HG03039 (cell line): ENCODE results near the gene IGFBP7.

Experiments
- ATAC-seq: cut with Tn5 transposase; IDR thresholded peaks from one replicate; pipeline ENCODE4 v1.9.1; 2021; ENCODE audit warnings: mild to moderate bottlenecking, moderate library complexity; ENCODE audit not compliant: unreplicated experiment

The IGFBP7 gene

GRCh38 chr4:57131849-57132742, 21.9 kb upstream of the IGFBP7 start:
- ATAC-seq = no peak

- ATAC-seq = no peak
Observed at GRCh38 chr4:57129477-57129876, 19.3 kb upstream of the IGFBP7 start.

- no peak for ATAC-seq
Observed at GRCh38 chr4:57127361-57127760, 17.2 kb upstream of the IGFBP7 start.

- ATAC-seq = no peak
Observed at GRCh38 chr4:57125996-57126395, 15.8 kb upstream of the IGFBP7 start.

- no peak for ATAC-seq
Observed at GRCh38 chr4:57124145-57124544, 14.0 kb upstream of the IGFBP7 start.

- ATAC-seq = no peak
Observed at GRCh38 chr4:57122959-57123358, 12.8 kb upstream of the IGFBP7 start.

- ATAC-seq = no peak
Observed at GRCh38 chr4:57119054-57119651, 9.0 kb upstream of the IGFBP7 start.

GRCh38 chr4:57117491-57117890, 7.3 kb upstream of the IGFBP7 start:
- no peak for ATAC-seq

- no peak for ATAC-seq
Observed at GRCh38 chr4:57116245-57116644, 6.1 kb upstream of the IGFBP7 start.

GRCh38 chr4:57114973-57115372, 4.8 kb upstream of the IGFBP7 start:
- ATAC-seq = no peak

GRCh38 chr4:57113870-57114269, 3.7 kb upstream of the IGFBP7 start:
- no peak for ATAC-seq

- ATAC-seq = no peak
Observed at GRCh38 chr4:57110640-57111511, 691 bp upstream of the IGFBP7 start.

GRCh38 chr4:57109411-57109846, 756 bp downstream of the IGFBP7 start:
- ATAC-seq = no peak

- no peak for ATAC-seq
Observed at GRCh38 chr4:57106181-57106580, 4.0 kb downstream of the IGFBP7 start.

- ATAC-seq = no peak
Observed at GRCh38 chr4:57104706-57105560, 5.3 kb downstream of the IGFBP7 start.

- no peak for ATAC-seq
Observed at GRCh38 chr4:57103051-57103450, 7.1 kb downstream of the IGFBP7 start.

- ATAC-seq = no peak
Observed at GRCh38 chr4:57102050-57102624, 8.0 kb downstream of the IGFBP7 start.

- ATAC-seq = no peak
Observed at GRCh38 chr4:57100979-57101651, 9.1 kb downstream of the IGFBP7 start.

- ATAC-seq = no peak
Observed at GRCh38 chr4:57099363-57099762, 10.8 kb downstream of the IGFBP7 start.

- ATAC-seq = no peak
Observed at GRCh38 chr4:57098941-57099340, 11.2 kb downstream of the IGFBP7 start.
